GM19467 (cell line): Measurements from ENCODE around the gene ADAMTS2.

Experiments
- ATAC-seq: cut with Tn5 transposase; IDR thresholded peaks from one replicate; pipeline ENCODE4 v1.9.1; 2021; ENCODE audit warnings: mild to moderate bottlenecking, moderate library complexity; ENCODE audit not compliant: unreplicated experiment

The ADAMTS2 gene

DNA sequence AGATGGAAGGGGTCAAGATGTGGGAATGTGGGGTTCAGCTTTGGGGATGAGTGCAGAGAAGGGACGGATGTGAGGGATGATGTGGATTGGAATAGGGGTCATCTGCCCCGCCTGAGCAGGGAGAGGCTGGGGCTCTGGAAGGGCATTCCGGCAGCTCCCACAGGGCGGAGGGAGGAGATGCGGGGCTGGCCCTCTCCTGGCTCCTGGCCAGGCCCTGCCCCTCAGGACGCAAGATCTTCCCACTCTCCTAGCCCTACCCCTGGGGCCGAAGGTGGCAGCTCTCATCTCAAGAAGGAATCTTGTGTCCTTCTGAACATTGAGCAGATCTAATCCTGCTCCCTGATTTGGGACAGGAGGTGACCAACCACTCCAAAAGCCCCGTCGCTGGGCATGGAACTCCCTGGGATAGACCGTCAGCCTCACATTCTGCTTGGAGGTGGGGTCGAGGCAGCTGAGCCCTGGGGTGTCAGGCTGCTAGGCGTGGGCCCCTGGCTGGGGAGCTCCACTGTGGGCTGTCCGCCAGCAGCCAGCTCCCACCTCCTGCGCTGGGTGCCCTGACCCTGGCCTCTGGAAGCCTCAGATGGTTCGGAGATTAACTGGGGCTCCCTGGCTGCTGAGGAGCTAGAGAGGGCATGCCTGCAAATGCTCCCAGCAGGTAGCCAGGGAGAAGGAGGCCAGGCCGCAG, 159.9 kb downstream of the ADAMTS2 start:
- no peak for ATAC-seq

GRCh38 chr5:179184521-179185050, 160.7 kb downstream of the ADAMTS2 start:
- ATAC-seq = no peak

DNA sequence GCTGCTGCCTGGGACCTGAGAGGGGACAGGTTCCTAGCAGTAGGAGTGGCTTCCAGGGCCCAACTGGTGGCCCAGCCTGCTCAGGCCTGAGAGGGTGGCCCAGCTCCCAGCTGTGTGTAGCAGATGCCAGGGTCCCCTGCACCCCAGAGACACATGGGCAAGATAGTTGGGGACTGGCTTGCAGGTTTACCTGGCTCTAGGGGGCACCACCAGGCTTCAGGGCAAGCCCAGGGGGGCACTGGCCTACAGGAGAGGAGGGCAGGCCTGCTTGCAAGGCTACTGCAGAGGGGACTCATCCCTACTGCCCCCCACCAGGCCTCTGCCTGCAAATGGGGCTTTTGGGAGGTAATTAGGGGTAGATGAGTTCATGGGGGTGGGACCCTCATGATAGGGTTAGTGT, 161.8 kb downstream of the ADAMTS2 start:
- ATAC-seq = no peak

DNA sequence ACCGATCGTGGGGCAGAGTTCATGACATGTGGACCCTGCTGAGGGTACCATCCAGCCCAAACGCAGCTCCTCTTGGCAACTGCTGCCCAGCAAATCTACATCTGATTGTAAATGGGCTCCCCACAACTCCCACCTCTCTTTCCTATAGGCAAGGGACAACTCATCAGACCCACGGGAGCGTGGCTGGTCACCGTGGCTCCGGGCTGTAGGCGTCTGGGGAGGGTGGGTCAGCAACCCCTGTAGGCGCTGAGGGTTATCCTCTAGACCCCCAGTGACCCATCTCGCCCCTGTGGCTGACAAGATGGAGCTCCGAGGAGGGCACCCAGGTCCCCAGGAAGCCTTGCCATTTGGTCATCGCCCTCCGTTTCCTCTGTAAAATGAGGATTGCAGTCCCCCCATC, 162.7 kb downstream of the ADAMTS2 start:
- ATAC-seq = no peak

- no peak for ATAC-seq
These were observed 163.3 kb downstream of the ADAMTS2 start for GRCh38 chr5:179181988-179182387.

DNA sequence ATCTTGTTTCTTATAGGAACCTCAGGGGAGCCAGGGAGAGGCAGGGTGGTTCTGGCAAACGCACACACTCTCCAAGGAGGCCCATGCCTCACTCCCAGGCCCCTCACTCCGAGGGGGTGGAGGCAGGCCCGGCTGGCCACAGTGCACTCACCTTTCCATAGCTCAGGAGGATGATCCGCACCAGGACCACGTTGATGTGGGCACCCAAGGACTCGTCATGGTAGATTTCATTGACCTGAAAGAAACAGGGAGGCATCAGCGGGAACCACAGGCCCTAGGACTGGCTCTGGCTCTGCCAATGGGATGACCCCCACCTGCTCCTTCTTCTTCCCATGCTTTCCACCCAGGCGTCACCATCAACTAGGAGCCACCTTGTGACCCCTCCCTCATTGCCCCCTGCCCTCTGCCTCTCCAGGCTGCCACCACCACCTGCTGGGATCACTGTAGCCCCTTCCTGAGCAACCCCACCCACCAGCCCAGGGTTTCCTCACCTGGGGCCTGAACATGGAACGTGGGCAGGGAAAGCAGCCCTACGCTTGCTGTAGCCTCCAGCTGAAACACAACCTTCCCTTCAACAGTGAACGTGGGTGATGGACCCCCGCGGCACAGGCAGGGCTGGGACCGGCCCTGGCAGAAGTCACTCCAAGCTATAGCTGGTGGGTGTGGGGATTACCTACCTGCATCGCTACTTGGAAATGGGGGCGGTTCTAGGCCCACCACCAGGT, 164.2 kb downstream of the ADAMTS2 start:
- ATAC-seq = no peak

DNA sequence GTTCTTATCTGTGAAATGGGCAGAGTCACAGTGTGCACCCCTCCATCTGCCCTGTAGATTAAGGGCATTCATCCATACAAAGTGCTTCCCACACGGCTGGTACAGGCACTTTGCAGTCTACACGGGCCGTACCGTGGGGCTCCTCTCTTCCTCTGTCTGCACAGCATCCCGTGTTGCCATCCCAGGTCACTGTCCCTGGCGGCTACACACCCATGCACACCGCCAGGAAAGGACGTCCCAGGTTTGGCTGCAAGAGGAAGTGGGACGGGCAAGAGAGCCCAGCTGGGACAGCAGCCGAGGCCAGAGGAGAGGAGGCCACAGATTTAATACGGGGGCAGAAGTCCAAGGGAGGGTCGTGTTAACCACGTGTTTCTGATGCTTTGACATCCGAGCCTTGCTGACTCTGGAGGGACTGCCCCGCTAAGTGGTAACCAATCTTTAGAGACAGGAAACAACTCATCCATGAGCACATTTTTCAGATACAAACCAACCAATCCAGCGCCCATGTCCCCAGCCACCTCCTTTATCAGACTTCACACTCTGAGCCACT, 165.1 kb downstream of the ADAMTS2 start:
- no peak for ATAC-seq

- ATAC-seq = no peak
These were observed 167.3 kb downstream of the ADAMTS2 start for GRCh38 chr5:179177711-179178575.

- no peak for ATAC-seq
These were observed 168.6 kb downstream of the ADAMTS2 start for GRCh38 chr5:179176571-179177230.

GRCh38 chr5:179176166-179176565, 169.1 kb downstream of the ADAMTS2 start:
- ATAC-seq = no peak

GRCh38 chr5:179171816-179172745, 173.2 kb downstream of the ADAMTS2 start:
- ATAC-seq = no peak

- no peak for ATAC-seq
These were observed 173.9 kb downstream of the ADAMTS2 start for GRCh38 chr5:179171251-179171815.

DNA sequence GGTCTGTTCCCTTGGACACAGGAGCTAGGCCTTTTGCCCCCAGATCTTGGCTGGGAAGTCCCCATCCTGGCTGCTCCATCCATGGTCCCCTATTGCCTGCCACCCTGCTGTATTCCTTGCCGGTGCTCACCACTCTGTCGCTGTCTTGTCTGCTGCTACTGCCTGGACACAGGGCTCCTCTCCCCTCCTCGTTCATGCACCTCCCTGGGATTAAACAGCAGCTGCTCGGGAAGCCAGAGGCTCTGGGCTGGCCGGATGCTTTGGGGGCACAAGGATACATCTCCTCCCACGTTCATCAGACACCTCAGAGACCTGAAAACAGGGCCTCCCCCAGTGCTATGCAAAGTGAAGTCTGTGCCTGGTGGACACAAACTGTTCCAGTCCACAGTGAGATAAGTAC, 174.7 kb downstream of the ADAMTS2 start:
- no peak for ATAC-seq

DNA sequence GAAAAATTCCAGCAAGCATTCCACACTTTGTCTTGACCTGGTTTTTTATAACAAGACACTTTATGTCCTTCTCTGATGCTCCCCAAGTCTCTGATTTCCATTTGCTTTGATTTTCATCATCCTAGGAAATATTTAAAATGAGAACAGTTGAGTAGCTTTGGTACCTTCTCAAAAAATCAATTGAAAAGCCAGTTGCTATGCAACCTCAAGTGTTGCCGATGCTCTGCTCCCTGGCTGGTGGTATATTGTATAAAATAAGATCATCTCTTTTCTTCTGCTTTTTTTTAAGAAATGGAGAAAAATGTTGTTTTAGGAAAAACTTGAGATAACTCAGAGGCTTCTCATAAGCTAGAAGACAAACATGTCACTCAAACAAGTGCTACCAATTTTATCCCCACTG, 175.4 kb downstream of the ADAMTS2 start:
- ATAC-seq = no peak

DNA sequence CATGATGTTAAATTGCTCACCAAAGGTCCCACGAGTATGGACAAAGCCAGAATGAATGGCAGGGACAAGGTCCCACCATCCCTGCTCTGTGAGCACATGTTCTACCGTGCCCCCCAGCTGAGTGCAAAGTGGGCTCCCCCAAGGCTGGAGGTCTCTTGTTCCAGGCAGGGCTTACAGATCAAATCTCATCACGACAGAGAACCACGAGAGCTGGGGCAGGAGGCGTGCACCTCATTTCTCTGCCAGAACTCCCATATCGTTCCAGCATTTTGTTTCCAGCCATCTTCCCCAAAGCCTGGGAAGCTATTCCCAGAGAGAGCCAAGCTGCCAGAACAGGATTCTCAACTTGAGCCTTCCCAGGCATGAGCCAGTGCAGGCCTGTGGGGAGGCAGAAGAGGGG, 176.6 kb downstream of the ADAMTS2 start:
- ATAC-seq = no peak

- ATAC-seq = no peak
These were observed 177.3 kb downstream of the ADAMTS2 start for GRCh38 chr5:179167871-179168451.

GRCh38 chr5:179166886-179167841, 178.1 kb downstream of the ADAMTS2 start:
- ATAC-seq = no peak
